CD4-positive, alpha-beta T cell (primary cell): Measurements from ENCODE around the gene PPP1R1C. TPM values are rescaled to one million over a fixed set of nuclear protein-coding genes. Genes with fewer than 3 reads are reported as not detected.

ENCODE experiments used
- ATAC-seq: fragments of 200-7000 bp; cut with Tn5 transposase; one replicate; pipeline ENCODE4 v1.10.0; 2022; ENCODE audit warnings: mild to moderate bottlenecking; ENCODE audit not compliant: poor library complexity
- CTCF ChIA-PET: fragments of 350-600 bp; sonication (Branson Sonifier 250); formaldehyde crosslinking; loops from one replicate; lab custom pipeline; 2021; ENCODE audit warnings: antibody characterized with exemption, inconsistent platforms; lab: Charles Lee
- POLR2A ChIA-PET: fragments of 350-600 bp; sonication (Branson Sonifier 250); formaldehyde crosslinking; loops from one replicate; lab custom pipeline; 2021; ENCODE audit warnings: antibody characterized with exemption, inconsistent platforms; lab: Charles Lee
- DNase-seq, 14 experiments: peaks; one replicate each; pipeline ENCODE4 v3.0.0-alpha.2; 2013 to 2020; ENCODE audit warnings: mixed read lengths in 2 of 14
- H3K27ac ChIP-seq, 2 donors: one replicate each; pipeline versions ENCODE4 v1.5.1 to v1.7.0; 2013; ENCODE audit warnings: low read length in 2 of 2, low read depth in 1 of 2, mild to moderate bottlenecking in 1 of 2
- H3K27me3 ChIP-seq, 2 experiments: 1 replicate in 1 of 2; 2 replicates in 1 of 2; pipeline versions ENCODE4 v1.6.1 to v1.7.0; 2013; ENCODE audit warnings: low read length in 2 of 2, control low read depth in 1 of 2, mild to moderate bottlenecking in 1 of 2, moderate library complexity in 1 of 2; ENCODE audit not compliant: insufficient read depth in 2 of 2, control insufficient read depth in 1 of 2
- H3K36me3 ChIP-seq: one replicate; pipeline ENCODE4 v1.6.1; 2013; ENCODE audit warnings: low read length, control low read depth; ENCODE audit not compliant: insufficient read depth
- H3K4me1 ChIP-seq: one replicate; pipeline ENCODE4 v1.6.1; 2013; ENCODE audit warnings: low read length, control low read depth; ENCODE audit not compliant: insufficient read depth
- H3K4me3 ChIP-seq: one replicate; pipeline ENCODE4 v1.5.1; 2013; ENCODE audit warnings: mild to moderate bottlenecking, low read length, moderate library complexity
- H3K9me3 ChIP-seq, 2 experiments: 1 replicate in 1 of 2; 2 replicates in 1 of 2; pipeline versions ENCODE4 v1.6.1 to v1.7.0; 2013; ENCODE audit warnings: low read length in 2 of 2, mild to moderate bottlenecking in 2 of 2, control low read depth in 1 of 2, moderate library complexity in 1 of 2; ENCODE audit not compliant: control insufficient read depth in 1 of 2, insufficient read depth in 1 of 2
- H3K27ac Mint-ChIP-seq: one replicate; pipeline ENCODE4 v1.8.0; 2020; ENCODE audit warnings: mixed read lengths
- H3K27me3 Mint-ChIP-seq: one replicate; pipeline ENCODE4 v1.8.0; 2021; ENCODE audit warnings: mixed read lengths
- H3K36me3 Mint-ChIP-seq: one replicate; pipeline ENCODE4 v1.8.0; 2021; ENCODE audit warnings: low read depth, mixed read lengths
- H3K4me1 Mint-ChIP-seq: one replicate; pipeline ENCODE4 v1.8.0; 2021; ENCODE audit warnings: low read depth, mixed read lengths
- H3K4me3 Mint-ChIP-seq: one replicate; pipeline ENCODE4 v1.8.0; 2020; ENCODE audit warnings: mild to moderate bottlenecking, mixed read lengths
- H3K9me3 Mint-ChIP-seq: one replicate; pipeline ENCODE4 v1.8.0; 2020; ENCODE audit warnings: mixed read lengths
- CTCF ChIP-seq: fragments of 200-600 bp; IDR thresholded peaks from one replicate; pipeline ENCODE4 v1.8.0; 2022; ENCODE audit warnings: antibody characterized with exemption, mild to moderate bottlenecking
- intact Hi-C, 2 experiments: fragments of 100-400 bp; cut with DNase I in 1 of 2; cut with micrococcal nuclease in 1 of 2; formaldehyde crosslinking; loops; one replicate each; pipeline versions ENCODE4 v1.15.1 to v1.9.0; 2023 to 2025; cut with DNase I, micrococcal nuclease
- total RNA-seq, 174 experiments: library from RNA in 2 of 174; stranded (reverse) in 2 of 174; gene quantifications; one replicate each; pipeline ENCODE4 v1.2.3 and lab custom pipeline; 2021 to 2026

The PPP1R1C gene
- total RNA-seq, 2 experiments from 2014 or later = not detected

- no peaks in the 10 kb centered on the region for H3K4me1 Mint-ChIP-seq
- TF ChIP-seq CTCF = no peak
- Histone ChIP-seq H3K27ac (no peak overlapping the region), H3K4me3 (no peak overlapping the region), H3K27me3 (no peaks in the 10 kb centered on the region), H3K4me1 (no peaks in the 10 kb centered on the region), H3K36me3 (no peaks in the 10 kb centered on the region), H3K9me3 (no peaks in the 10 kb centered on the region)
- H3K27ac Mint-ChIP-seq = no peak overlapping the region
- DNase-seq (no peak), ATAC-seq (no peak)
- POLR2A ChIA-PET = no interaction called here
- intact Hi-C loops = no loop called here
- no peak overlapping the region for H3K4me3 Mint-ChIP-seq
- H3K36me3 Mint-ChIP-seq = no peaks in the 10 kb centered on the region
- no peaks in the 10 kb centered on the region for H3K9me3 Mint-ChIP-seq
- peaks cover 23% of the 10 kb centered on the region for H3K27me3 Mint-ChIP-seq
- CTCF ChIA-PET = no interaction called here
Measured at GRCh38 chr2:181947273-181947672, 38.4 kb upstream of the PPP1R1C start.

- no peak overlapping the region for H3K27ac ChIP-seq
- ATAC-seq = no peak
- Mint-ChIP-seq H3K9me3 (no peaks in the 10 kb centered on the region), H3K4me1 (no peaks in the 10 kb centered on the region), H3K27ac (no peak overlapping the region), H3K27me3 (peaks cover 18% of the 10 kb centered on the region), H3K36me3 (no peaks in the 10 kb centered on the region), H3K4me3 (no peak overlapping the region)
- no peaks in the 10 kb centered on the region for H3K9me3 ChIP-seq
- no peak for TF ChIP-seq CTCF
- intact Hi-C loops = no loop called here
- H3K27me3 ChIP-seq = no peaks in the 10 kb centered on the region
- POLR2A ChIA-PET = no interaction called here
- DNase-seq = no peak
- CTCF ChIA-PET = interaction anchor here (0.7 kb wide), 1 partner anchor 1002 kb away, joined by 5 read pairs; no protein-coding TSS in a partner anchor
- H3K36me3 ChIP-seq = no peaks in the 10 kb centered on the region
- H3K4me3 ChIP-seq = no peak overlapping the region
- no peaks in the 10 kb centered on the region for H3K4me1 ChIP-seq
Measured at GRCh38 chr2:181948227-181948626, 37.4 kb upstream of the PPP1R1C start.

GRCh38 chr2:181949047-181949446 is 36.6 kb upstream of the PPP1R1C start:
- ATAC-seq = no peak
- Histone ChIP-seq H3K27ac (no peak overlapping the region), H3K9me3 (no peaks in the 10 kb centered on the region), H3K4me3 (no peak overlapping the region), H3K4me1 (peaks cover 3% of the 10 kb centered on the region), H3K36me3 (no peaks in the 10 kb centered on the region), H3K27me3 (no peaks in the 10 kb centered on the region)
- Mint-ChIP-seq H3K4me1 (peaks cover 7% of the 10 kb centered on the region), H3K27ac (no peak overlapping the region), H3K36me3 (no peaks in the 10 kb centered on the region), H3K27me3 (peaks cover 16% of the 10 kb centered on the region), H3K9me3 (no peaks in the 10 kb centered on the region), H3K4me3 (no peak overlapping the region)
- CTCF ChIA-PET = interaction anchor here (0.7 kb wide), 1 partner anchor 1001 kb away, joined by 5 read pairs; no protein-coding TSS in a partner anchor
- DNase-seq = no peak
- intact Hi-C loops = no loop called here
- no peak for TF ChIP-seq CTCF
- POLR2A ChIA-PET = no interaction called here
